NOMO-1 treated with dmso at 0.1 percent for 144 hours (cell line): ENCODE data around the gene NISCH.
A peak's percentile ranks its signal among the peaks of the same experiment; 100 is the strongest.

Source experiments
- DNase-seq: peaks from one replicate; lab custom pipeline; 2025; ENCODE audit not compliant: unreplicated experiment; lab: John Stamatoyannopoulos, UW

Gene NISCH

DNA sequence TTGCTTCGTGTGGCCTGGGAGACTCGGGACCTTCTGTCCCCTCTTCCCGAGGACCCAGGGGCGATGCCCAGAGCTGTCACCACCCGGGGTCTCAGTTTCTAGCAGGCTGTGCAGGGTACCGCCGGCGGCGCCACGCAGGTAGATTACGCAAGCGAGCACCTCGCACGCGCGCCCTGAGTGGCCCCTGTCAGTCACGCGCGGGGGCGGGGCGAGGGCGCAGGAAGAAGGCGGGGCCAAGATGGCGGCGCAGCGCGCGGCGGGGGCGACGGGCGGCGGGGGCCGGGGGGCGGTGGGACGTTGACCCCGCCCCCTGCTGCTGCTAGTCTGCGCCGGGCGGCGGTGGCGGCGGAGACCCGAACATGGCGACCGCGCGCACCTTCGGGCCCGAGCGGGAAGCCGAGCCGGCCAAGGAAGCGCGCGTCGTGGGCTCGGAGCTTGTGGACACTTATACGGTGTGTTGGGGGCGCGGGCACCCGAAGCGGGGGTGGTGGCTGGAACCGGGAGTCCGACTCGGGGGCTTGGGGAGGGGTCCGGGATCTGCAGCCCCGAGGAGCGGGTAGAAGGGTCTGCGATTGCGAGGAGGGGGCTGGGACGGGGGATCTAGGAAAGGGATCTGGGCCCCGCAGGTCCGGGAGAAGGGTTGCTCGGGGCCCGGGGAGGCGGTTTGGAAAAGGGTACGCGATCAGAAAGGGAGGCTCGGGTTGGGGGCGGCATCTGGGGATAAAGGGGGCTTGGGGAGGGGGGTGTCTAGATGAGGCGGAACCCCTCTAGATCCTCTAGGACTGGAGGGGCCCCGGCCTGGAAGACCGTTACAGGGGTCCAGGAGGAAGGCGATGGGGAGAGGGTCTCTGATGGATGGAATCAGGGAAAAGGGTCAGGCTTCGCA lies at the start of gene NISCH:
NISCH (plus strand) TSS at position 322 of the 886 bp plus-strand sequence; CDS start at position 360, 38 bp downstream.
- peak; percentile 73 for DNase-seq

DNA sequence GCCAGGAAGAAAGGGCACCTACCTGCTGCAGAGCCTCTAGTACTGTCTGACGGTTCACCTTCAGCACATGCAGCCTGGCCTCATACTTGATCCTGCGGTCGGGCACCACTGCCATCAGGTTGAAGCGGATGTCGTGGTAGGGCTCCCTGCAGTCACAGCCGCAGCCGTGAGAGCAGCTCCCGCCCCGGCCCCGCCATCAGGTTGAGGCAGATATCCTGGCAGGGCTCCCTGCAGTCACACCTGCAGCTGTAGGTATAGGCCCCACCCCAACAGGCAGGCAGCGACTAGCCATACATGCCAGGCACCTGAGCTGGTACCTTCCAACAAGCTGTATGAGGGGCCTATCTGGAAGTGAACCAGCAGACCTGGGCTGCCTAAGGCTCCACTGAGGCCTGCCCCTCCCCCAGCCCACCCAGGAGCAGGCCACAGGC lies 49.2 kb upstream of the NISCH start:
- no peak for DNase-seq

DNA sequence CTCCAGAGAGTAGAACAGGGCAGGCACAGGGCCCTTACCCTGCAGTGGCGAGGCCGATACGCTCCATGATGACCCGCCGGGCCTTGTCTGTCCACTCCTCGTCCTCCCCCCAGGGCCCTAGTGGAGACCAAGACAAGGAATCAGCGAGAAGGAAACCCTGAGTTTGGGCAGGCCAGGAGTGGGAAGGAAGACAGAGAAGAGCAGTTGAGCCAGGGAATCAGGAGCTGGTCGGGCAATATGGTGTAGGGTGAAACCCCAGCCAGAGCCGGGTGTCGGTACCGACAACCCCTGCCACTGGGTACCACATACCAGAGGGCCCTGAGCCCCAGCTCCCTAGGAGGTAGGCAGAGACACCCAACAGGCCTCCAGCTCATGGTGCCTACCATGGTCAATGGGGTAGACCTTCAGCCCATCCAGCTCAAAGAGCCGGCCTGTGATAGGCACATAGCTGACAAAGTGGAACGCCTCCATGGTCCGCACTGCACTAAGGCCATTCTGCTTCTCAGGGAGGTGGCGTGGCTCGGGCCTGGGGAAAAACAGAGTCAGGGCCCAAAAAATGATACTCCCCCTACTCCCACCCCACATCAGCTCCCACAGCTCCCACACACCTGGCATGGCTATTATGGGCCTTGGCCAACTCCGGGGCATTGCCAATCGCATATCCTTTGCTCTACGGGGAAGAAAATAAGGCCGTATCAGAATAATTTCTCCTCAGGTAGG lies 48.5 kb upstream of the NISCH start:
- no peak for DNase-seq

DNA sequence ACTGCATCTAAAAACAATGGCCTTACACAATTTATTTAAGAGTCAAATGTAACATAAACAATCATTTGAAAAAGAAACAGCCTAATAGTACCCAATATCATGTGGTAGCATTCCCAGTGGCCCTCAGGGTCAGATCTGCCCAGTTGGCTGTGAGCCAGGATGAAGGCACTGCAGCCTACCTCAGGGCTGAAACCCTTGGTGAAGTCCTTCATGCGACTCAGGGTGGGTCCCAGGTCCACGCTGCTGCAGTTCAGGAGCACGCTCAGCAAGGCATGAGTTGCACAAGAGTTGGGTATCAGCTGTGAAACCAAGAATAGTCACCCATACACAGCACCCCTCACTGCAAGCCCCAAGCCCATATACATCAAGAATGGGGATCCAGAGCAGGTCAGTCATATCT lies 47.6 kb upstream of the NISCH start:
- no peak for DNase-seq

DNA sequence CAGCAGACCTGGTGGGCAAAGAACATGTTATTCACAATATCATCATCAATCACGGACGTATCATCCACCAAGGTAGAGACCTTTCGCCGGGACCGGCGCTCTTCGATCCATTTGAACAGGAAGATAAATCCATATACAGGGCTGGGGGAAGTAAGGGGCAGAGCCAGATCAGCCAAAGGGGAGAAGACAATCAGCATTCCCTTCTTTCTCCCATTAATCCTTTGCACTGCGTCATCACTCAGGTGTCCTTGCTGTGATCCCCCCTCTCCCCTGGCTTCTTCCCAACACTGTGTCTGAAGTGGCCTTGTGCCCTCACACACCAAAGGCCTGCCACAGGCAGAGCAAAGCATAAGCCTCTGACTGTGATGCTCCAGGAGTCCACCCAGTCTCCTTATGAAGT lies 46.9 kb upstream of the NISCH start:
- no peak for DNase-seq

DNA sequence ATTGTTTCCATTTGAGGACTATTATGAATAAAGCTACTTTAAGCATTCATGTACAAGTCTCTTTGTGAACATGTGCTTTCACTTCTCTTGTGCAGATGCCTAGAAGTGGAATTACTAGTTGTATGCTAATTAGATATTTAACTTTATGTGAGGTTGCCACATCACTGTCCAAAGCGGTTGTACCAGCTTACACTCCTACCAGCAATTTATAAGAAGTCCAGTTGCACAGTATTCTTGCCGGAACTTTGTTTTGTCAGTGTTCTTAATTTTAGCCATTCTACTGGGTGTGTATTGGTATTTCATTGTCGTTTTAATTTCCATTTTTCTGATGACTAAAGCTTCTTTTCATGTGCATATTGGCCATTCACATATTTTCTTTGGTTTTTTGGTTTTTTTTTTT lies 39.6 kb upstream of the NISCH start:
- DNase-seq: no peak

DNA sequence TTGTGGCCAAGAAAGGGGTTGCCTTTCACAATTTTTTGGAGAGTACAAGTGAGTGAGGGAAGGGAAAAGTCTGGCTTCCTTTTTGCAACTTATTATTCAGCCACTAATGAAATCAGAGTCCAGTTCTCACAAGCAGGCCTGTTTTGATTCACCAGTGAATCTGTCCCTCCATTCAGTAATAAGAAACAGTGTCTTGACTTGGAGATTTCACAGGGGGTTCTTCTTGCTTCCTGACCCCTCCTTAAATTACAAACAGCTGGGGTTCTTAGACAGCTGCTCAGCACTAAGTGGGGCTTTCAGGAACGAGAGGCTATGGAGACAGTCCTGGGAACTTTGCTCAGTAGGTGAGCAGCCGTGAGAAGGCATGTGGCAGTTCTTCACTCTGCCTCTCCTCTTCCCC lies 35.0 kb upstream of the NISCH start:
- no peak for DNase-seq

DNA sequence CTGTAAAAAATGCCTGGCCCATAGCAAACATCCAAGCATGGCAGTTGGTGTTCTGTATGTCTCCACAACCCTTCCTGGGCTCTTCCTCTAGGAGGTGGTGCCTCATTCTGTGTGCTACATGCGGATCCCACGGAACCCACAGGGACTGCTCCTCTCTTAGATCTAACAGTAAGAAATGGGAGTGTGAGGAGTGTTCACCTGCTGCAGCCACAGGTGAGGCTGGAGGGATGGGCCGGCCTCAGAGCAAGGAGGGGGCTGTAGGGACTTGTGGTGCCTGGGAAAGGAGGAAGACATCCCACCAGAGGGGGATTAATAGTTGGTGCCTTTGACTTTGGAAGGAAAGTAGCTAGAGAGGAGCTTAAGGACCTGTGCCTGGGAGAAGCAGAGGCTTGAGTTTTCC lies 32.7 kb upstream of the NISCH start:
- no peak for DNase-seq

DNA sequence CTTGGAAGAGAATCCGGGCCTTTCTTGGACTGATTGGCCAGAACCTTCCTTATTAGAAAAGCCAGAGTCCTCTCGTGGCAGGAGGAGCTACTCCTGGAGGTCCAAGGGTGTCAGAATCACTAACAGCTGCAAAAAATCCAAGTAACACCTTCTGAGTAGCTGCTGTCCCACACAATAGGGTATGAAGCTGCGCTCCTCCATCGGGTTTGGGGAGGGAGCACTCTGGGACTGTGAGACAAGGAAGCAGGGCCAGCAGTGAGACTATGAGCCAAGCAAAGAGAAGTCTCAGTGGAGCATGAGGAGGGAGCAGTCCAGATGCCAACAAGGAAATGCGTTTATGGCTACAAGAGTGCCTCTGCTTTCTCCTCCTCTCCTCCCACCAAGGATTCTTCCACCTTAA lies 32.2 kb upstream of the NISCH start:
- DNase-seq: no peak

DNA sequence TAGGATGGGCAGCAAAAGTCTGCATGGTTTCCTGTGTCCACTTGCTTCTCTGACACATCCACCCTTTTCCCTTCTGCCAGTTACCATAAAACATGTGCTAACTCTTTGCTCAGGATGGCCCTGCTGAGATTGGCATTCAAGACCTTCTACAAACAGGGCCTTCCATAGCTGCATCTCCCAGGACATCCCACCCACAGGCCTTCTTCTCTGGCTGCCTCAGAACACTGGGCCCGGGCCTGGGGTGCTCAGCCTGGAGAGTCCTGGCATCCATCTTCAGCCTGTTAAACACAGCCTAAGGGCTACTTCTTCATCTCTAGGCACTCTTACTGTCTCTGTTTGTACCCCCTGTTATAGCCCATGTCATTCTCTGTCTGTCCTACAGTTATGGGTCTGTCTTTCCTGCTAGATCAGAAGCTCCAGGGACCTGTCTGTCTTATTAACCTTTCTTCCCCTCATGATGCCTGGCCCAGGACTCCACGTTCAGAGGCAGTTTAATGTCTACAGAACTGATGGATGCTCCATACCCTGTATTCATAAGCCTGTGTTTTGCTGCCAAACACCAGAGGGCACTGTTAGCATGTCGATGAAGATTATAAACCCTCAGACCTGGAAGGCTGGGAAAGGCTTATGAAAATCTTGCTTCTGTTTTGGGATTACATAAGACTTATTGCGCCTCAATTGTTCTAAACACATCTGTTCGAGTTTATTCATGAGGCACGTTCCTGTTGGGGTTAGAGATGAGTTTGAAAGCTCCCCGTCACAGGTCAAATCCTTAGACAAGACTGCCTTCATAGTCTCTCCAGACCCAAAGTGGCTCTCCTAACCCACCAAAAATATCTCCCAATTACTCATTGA lies 27.0 kb upstream of the NISCH start:
- no peak for DNase-seq

DNA sequence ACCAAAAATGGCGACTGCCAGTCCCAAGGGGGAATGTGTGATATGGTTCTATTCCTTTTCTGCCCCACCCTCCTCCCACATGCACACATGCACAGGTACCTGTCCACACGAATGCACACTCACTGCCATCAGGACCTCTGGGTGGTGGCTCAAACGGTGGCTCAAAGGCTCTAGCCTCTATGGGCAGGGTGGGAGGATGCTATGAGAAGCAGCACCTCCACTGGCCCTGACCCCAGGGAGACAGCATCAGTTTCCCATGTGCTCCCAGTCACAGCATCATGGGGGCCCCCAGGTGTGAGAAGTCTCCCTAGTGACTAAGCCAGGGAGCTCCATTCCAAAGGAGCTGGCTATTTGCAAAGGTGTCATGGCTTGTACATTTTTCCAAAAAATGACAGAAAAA lies 26.4 kb upstream of the NISCH start:
- DNase-seq: no peak

DNA sequence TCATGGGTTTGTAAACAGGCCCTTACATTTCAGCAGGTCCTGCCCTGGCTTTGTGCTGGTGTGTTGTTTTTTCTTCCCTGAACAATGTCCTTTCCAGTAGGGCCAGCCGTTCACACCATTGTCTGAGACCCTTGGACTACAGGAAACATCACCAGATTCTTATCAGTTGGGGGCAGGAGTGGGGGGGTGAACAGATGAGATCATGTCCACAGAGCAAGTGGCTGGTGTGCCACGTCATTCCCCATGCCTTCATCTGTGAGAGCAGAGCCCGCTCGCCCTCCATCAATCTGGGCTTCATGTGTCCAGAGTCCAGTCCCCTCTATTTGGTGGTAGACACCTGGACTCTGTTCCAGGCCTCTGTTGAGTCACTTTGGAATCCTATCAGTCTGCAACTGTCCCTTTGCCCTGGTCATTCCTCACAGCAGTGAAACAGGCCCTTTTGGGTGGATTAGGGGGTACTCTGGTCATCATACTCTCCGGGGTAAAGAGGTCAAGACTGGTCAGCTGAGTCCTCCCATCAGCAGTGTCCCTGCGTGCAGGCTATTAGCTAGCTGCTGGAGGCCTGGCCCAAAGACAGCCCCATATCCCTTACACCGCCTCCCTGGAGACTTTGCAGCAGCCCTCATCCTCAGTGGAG lies 25.5 kb upstream of the NISCH start:
- no peak for DNase-seq

DNA sequence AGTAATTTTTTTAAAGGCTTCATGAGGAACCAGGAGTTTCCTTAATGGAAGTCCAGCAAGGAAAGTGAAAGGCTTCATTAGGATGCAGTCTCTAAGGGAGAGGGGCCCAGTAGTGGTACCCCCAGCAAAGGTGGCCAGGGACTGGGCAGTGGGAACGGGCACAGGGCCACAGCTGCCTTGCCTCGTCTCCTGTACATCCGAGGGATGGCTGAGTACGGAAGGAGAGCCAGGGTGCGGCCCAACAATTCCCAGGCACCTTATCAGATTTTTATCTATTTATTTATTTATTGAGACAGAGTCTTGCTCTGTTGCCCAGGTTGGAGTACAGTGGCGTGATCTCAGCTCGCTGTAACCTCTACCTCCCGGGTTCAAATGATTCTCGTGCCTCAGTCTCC lies 25.0 kb upstream of the NISCH start:
- no peak for DNase-seq

DNA sequence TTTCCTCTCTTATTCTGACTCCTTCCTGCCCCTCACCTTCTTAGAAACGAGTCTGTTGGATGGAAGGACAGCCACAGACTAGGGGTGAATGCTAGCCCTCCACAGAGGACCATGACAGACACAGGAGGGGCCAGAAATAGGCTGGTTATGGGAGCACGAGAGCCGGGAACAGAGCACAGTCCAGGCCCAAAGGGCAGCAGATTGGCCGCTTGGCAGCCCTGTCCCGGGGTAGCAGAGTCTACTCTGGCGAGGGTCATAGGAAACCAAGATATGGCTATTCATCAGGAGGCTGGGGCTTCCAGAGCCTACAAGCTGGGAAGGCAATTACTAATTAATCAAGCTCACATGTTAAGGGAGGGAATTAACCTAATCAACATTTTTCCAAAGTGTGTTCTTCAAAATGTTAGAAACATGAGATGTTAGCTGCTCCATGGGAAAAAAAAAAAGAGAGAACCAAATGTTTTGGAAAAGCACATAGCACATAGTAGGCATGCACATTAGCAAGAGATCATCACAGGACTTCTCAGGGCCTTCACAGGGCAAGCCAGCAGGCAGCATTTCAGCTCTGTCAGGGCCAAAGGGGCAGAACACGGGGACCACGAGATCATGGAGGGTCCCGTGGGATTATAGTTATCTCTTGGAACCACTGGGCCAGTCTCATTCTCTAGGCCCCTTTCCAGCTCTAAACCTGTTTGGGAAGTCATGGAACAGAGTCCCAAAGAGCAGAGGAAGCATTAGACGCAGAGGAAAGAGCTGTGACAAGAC lies 23.8 kb upstream of the NISCH start:
- no peak for DNase-seq

DNA sequence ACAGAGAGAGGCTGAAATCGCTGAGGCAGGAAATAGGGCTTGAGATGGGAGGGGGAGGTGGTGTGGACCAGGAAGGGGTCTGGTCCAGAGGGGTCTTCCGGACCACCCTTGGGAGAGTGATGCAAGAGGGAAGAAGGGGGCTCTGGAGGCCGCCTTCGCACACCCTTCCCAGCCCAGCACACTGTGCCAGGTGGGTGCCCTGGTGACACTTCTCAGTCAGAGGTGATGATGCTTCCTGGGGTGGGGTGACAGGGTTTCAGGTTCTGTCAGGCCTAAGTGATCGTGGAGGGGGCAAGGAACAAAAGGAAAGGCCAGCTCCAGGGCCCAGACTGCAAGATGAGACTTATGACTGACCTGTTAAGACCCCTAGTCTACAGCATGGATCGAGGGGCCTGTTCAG lies 23.2 kb upstream of the NISCH start:
- DNase-seq: no peak

DNA sequence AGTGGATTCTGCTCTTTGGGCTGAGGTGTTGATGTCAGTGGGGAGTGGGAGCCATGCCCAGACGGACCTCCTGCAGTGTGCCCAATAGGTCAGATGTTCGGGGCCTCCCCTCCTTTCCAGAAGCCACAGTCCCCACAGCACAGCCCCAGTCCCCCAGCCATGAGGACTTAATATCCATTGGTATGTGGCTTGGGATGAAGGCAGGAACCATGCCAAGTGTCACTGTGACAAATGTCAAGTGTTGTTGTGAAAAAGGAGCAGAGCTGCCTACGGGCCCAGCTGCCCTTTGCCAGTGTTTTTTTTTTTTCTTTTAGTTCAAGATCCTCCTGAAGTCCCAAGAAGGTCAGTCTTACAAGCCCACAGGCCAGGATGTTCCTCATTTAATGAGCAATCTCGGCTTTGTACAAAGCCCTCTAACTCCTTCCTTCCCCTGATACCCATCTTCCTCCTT lies 22.7 kb upstream of the NISCH start:
- no peak for DNase-seq

DNA sequence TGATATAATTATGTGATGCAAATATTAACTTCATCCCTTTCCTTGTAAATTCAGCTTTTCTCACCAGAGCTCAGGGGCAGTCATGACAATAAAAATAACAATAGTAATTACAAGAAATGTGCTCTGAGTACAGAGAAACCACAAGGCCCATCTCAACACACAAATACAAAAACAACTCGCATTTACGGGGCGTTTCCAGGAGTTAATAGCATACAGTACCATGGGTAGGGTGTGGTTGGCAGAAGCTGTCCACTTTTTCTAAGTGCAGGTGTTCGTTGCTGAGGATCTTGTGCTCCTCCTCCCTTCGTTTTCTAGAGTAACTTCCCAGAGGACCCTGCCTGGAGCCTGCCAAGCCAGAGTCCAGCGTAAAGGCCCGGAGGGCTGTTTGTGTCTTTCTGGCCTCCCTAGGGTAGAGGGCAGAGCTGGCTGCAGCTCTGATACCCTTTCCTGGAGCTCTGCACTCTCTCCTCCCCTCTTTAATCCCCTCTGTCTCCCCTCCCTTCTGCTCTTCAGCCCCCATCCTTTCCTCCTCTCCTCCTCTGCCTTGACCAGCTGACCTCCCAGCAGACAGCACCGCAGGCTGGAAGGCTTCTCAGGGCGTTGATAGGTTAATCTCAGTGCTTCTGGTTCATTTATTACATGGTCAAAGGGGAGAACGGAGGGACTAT lies 21.9 kb upstream of the NISCH start:
- DNase-seq: no peak

DNA sequence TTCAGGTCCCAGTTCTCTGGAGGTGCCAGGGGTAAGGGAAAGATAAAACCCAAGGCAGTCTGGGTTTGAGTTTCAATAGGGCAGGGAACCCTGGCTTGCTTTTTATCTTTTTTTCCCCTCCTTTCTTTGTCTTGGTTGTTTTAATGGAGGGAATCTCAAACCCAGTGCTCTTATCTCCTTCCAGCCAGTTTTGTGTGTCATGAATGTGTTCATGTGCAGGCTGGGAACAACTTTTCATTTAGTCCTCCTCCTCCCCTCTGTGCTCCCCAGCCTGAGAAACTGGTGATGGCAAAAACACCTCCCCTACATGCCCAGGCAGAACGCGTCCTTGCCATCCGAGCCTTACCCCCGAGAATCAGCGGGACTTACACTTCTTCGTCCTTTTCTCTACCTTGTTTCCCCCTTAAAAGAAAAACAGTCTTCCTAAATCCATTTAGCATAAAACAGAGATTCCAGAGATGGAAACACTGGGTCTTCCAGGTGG lies 21.4 kb upstream of the NISCH start:
- DNase-seq: no peak

DNA sequence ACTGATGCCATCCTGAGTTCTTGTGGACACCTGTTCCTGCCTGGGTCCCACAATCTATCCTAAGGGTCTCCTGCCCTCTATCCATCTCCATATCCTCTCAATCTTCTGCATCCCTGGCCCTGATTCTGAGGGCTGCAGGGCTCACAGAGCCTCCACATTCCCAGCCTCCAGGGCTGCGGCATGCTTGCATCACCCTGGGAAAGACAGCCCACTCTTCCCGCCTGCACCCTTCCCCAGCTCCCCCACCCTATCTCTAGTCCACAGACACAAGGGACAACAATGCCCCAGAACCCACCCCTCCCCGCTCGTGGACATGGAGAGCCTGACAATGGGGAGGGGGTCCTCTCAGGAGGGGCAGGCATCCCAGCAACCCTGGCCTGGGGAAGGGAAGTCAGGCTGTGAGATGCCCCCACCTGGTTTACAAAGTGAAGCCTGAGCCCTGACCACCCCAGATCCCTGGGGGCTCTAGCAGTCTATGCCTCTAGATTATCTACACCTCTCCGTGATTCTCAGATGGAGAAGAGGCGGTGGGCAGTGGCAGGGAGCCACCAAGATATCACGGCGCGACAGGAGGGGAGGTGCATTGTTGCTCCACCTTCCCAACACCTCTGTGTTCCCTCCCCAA lies 20.8 kb upstream of the NISCH start:
- DNase-seq: no peak
